Ascending aorta (tissue), 2 donors: ENCODE measurements around the gene MAPRE3. TPM values are rescaled to one million over a fixed set of nuclear protein-coding genes. Genes with fewer than 3 reads are reported as not detected.

Experiments
- DNase-seq, 2 donors: peaks; one replicate each; pipeline ENCODE4 v3.0.0-alpha.2; 2019; ENCODE audit warnings: low spot score in 2 of 2
- H3K27ac ChIP-seq, 2 donors: fragments of 200-600 bp; sonication (generic); one replicate each; pipeline ENCODE4 v1.5.1; 2016 to 2017; ENCODE audit warnings: mild to moderate bottlenecking in 1 of 2
- H3K27me3 ChIP-seq: fragments of 200-600 bp; sonication (generic); one replicate; pipeline ENCODE4 v1.5.1; 2017
- H3K36me3 ChIP-seq, 2 donors: fragments of 200-600 bp; sonication (generic); one replicate each; pipeline ENCODE4 v1.5.1; 2016
- H3K4me1 ChIP-seq, 2 donors: fragments of 200-600 bp; sonication (generic); one replicate each; pipeline ENCODE4 v1.5.1; 2016 to 2017; ENCODE audit warnings: mild to moderate bottlenecking in 1 of 2
- H3K4me3 ChIP-seq, 2 donors: fragments of 200-600 bp; sonication (generic); one replicate each; pipeline ENCODE4 v1.5.1; 2016 to 2017; ENCODE audit warnings: mild to moderate bottlenecking in 1 of 2
- H3K9me3 ChIP-seq, 2 donors: fragments of 200-600 bp; sonication (generic); one replicate each; pipeline ENCODE4 v1.5.1; 2016
- CTCF ChIP-seq, 3 experiments: fragments of 200-600 bp in 2 of 3; fragments of 450-650 bp in 1 of 3; sonication (generic) in 2 of 3; IDR thresholded peaks; one replicate each; pipeline ENCODE4 v1.5.1; 2016 to 2019; ENCODE audit warnings: antibody characterized with exemption in 3 of 3, mild to moderate bottlenecking in 1 of 3, moderate library complexity in 1 of 3
- intact Hi-C: fragments of 100-400 bp; cut with DNase I; formaldehyde crosslinking; loops from one replicate; pipeline ENCODE4 v1.15.1; 2023
- total RNA-seq: library from RNA; depleted of rRNA; stranded (reverse); fragments of >200 nt; gene quantifications from one replicate; pipeline ENCODE4 v1.1.0, GENCODE V29; 2016

MAPRE3 gene
- total RNA-seq, 1 donor from 2014 or later: 18.9 TPM

- Histone ChIP-seq H3K4me1 (peaks cover 6% of the 10 kb centered on the region in 2 donors), H3K27me3 (no peaks in the 10 kb centered on the region), H3K27ac (no peak overlapping the region), H3K9me3 (no peaks in the 10 kb centered on the region), H3K36me3 (no peaks in the 10 kb centered on the region), H3K4me3 (no peak overlapping the region)
- no peak for TF ChIP-seq CTCF (IDR thresholded peaks at IDR 0.05)
- intact Hi-C loops: loop anchor here (5.0 kb wide), 1 partner anchor 238 kb away; the partner anchor contains the start of genes ATRAID and SLC5A6
- DNase-seq: no peak
These were observed 3.9 kb downstream of the MAPRE3 start for GRCh38 chr2:26974352-26974751.

- H3K27me3 ChIP-seq: no peaks in the 10 kb centered on the region
- no peak overlapping the region for H3K27ac ChIP-seq
- H3K36me3 ChIP-seq: no peaks in the 10 kb centered on the region
- intact Hi-C loops: no loop called here
- TF ChIP-seq CTCF (IDR thresholded peaks at IDR 0.05): no peak
- H3K4me1 ChIP-seq: peaks cover under 1 to 2% of the 10 kb centered on the region in 2 donors
- no peak for DNase-seq
- H3K9me3 ChIP-seq: no peaks in the 10 kb centered on the region
- no peak overlapping the region for H3K4me3 ChIP-seq
These were observed 4.7 kb downstream of the MAPRE3 start for GRCh38 chr2:26975102-26975501.

GRCh38 chr2:26975656-26976055 is 5.2 kb downstream of the MAPRE3 start:
- intact Hi-C loops: no loop called here
- no peaks in the 10 kb centered on the region for H3K36me3 ChIP-seq
- H3K4me3 ChIP-seq: no peak overlapping the region
- no peak overlapping the region for H3K27ac ChIP-seq
- no peak for TF ChIP-seq CTCF (IDR thresholded peaks at IDR 0.05)
- DNase-seq: no peak
- no peaks in the 10 kb centered on the region for H3K4me1 ChIP-seq
- H3K27me3 ChIP-seq: no peaks in the 10 kb centered on the region
- H3K9me3 ChIP-seq: no peaks in the 10 kb centered on the region

- no peaks in the 10 kb centered on the region for H3K4me1 ChIP-seq
- H3K27me3 ChIP-seq: no peaks in the 10 kb centered on the region
- no peaks in the 10 kb centered on the region for H3K36me3 ChIP-seq
- no peaks in the 10 kb centered on the region for H3K9me3 ChIP-seq
- no peak for DNase-seq
- TF ChIP-seq CTCF (IDR thresholded peaks at IDR 0.05): no peak
- no peak overlapping the region for H3K4me3 ChIP-seq
- intact Hi-C loops: no loop called here
- H3K27ac ChIP-seq: no peak overlapping the region
These were observed 5.8 kb downstream of the MAPRE3 start for GRCh38 chr2:26976237-26976636.

- no peaks in the 10 kb centered on the region for H3K9me3 ChIP-seq
- no peaks in the 10 kb centered on the region for H3K36me3 ChIP-seq
- TF ChIP-seq CTCF (IDR thresholded peaks at IDR 0.05): no peak
- intact Hi-C loops: no loop called here
- H3K27me3 ChIP-seq: no peaks in the 10 kb centered on the region
- H3K27ac ChIP-seq: no peak overlapping the region
- no peak for DNase-seq
- H3K4me1 ChIP-seq: no peaks in the 10 kb centered on the region
- H3K4me3 ChIP-seq: no peak overlapping the region
These were observed 6.6 kb downstream of the MAPRE3 start for GRCh38 chr2:26977012-26977411.

- no peak for DNase-seq
- no peak for TF ChIP-seq CTCF (IDR thresholded peaks at IDR 0.05)
- Histone ChIP-seq H3K27me3 (no peaks in the 10 kb centered on the region), H3K36me3 (no peaks in the 10 kb centered on the region), H3K9me3 (no peaks in the 10 kb centered on the region), H3K4me3 (no peak overlapping the region), H3K4me1 (no peaks in the 10 kb centered on the region), H3K27ac (no peak overlapping the region)
- intact Hi-C loops: no loop called here
These were observed 7.7 kb downstream of the MAPRE3 start for GRCh38 chr2:26978061-26978596.
